Measurements from ENCODE around the gene PCSK2. TPM values are rescaled to one million over a fixed set of nuclear protein-coding genes. Genes with fewer than 3 reads are reported as not detected.

The PCSK2 gene
- total RNA-seq, 1 donor from 2014 or later: not detected

DNA sequence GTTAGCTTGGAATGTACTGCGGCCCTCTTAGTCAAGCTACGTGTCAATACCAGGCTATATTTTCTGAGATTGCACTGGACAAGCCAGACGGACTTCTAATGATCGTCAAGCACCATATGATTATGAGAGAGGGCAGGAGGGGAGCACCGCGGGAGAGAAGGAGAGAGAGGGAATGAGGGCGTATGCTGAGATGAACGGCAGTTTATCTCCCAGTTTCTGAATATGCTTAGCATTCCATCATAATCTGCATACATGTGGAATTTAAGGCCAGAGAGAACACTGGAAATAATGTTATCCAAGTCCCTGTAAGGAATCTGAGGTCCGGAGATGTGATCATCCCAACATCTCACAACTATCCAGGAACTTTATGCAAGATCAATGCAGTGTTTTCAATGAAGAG is 244.1 kb downstream of the PCSK2 start:
- DNase-seq (ENCODE audit: low spot score): no peak

DNA sequence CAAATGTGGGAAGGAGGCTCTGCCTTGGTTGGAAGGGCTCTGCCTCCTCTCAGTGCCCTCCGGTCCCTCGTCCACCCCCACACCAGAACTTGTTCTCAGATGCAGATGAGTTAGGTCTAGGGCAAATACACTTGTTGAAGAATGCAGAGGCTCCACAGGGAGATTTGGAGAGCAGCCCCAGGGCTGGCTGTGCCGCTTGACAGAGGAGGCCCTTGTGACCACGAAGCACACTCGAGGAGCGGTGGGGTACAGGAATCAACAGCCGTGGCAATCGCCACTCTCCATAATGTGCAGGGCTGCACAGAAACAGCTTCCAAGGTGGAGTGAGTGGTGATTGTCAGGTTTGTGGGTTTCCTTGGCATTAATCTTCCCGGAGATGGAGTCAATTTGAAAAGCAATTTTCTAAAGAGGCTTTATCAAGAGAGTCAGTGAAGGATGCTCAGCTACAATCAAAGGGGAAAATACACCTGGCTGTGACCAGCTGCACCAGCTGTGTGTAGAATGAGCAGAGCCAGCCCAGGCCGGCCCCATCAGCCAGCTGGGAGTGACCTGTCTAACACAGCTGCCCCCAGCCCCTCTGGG is 244.9 kb downstream of the PCSK2 start:
- no peak for DNase-seq (ENCODE audit: low spot score)

DNA sequence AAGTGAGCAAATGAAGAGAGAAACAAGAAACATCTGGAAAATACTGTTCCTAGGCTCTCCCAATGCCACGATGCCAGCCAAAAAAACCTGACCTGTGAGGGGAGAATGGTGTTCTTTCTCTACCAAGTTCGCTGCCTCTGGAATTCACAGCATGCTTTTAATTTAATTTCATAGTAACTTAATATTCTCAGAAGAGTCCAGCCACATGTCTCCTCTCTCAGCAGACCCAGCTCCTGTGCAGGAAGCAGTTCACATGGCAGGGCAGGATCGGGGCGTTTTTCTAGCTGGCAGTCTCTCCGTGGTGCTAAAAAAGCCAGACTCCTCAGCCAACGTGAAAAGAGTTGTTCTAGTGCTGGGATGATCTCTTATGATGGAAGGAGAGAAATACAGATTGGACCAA is 246.8 kb downstream of the PCSK2 start:
- DNase-seq (ENCODE audit: low spot score): no peak

DNA sequence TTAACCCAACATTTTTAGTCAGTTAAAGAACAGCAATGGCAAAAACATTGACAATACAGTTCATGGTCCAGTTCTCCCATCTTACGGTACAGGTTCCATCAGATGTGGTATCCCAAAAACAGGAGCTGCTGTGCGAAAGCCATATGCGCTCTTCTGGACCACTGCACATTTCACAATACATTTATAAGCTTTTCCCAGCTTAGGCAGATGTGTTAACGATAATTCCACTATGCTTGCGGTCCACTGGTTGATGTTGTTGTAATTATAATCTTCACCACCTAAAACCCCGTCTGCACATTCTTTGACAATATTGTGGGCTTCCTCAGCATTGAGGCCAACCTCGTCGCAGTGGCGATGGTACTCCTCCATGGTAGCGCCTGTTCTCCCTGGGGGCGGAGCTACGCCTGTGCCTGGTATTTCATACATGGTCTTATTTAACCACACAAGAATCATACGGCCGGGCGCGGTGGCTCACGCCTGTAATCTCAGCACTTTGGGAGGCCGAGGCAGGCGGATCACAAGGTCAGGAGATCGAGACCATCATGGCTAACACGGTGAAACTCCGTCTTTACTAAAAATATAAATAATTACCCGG is 252.3 kb downstream of the PCSK2 start:
- no peak for DNase-seq (ENCODE audit: low spot score)

DNA sequence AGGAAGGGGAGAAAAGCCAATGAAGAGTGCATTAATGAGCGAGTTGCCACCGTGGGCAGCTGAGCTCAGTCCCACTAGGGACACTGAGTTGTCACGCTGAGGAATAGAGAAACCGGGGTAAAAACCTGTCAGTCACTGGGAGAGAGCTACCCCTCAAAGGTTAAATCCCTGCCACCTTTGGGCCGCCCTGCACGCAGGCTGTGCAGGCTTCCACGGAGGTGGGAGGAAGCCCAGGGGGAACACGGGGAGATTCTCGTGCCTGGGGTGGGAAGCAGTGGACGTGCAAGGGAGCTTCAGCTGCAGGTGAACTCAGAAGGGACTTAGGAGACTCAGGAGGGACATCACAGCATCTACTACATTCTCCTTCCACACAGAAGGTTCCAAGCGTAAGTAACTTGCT is 253.9 kb downstream of the PCSK2 start:
- DNase-seq (ENCODE audit: low spot score): no peak

DNA sequence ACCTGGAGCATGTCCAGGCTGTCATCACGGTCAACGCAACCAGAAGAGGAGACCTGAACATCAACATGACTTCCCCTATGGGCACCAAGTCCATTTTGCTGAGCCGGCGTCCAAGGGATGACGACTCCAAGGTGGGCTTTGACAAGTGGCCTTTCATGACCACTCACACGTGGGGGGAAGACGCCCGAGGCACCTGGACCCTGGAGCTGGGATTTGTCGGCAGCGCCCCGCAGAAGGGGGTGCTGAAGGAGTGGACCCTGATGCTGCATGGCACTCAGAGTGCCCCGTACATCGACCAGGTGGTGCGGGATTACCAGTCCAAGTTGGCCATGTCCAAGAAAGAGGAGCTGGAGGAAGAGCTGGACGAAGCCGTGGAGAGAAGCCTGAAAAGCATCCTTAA is 254.8 kb downstream of the PCSK2 start:
- DNase-seq (ENCODE audit: low spot score): no peak

DNA sequence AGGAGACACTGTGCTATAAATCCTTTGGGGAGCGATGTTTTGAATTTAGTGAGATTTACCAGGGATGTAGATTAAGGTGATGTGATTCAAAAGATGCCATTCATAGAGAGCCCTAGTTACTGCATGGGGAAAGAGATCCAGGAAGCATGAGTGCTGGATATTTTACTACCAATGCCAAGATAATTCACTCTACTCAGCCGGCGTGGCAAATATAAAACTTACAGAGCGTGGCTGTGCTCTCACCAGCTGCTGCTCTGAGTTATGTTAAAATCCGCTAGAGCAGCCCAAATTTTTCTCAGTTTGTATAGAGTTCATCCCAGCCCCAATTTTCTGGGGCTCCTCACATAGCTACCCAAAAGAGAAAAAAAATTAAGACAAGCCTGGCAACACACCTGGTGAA is 255.7 kb downstream of the PCSK2 start:
- no peak for DNase-seq (ENCODE audit: low spot score)

DNA sequence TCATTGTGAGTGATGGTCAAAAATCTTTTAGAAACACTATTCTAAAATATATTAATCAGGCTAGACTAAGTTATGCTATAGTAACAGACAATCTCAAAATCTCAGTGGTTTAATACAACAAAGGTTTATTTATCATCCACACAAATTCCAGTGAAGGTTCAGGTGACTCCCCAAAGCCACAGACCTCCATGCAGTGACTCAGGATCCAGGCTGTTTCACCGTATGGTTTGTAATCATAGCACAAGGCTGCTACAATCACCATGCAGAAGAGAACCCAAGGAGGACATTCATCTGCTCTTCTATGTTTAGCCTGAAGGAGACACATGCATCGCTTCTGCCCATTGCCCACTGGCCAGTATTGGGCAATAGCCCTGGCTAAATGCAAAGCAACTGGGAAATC is 258.2 kb downstream of the PCSK2 start:
- DNase-seq (ENCODE audit: low spot score): peak; percentile 5

DNA sequence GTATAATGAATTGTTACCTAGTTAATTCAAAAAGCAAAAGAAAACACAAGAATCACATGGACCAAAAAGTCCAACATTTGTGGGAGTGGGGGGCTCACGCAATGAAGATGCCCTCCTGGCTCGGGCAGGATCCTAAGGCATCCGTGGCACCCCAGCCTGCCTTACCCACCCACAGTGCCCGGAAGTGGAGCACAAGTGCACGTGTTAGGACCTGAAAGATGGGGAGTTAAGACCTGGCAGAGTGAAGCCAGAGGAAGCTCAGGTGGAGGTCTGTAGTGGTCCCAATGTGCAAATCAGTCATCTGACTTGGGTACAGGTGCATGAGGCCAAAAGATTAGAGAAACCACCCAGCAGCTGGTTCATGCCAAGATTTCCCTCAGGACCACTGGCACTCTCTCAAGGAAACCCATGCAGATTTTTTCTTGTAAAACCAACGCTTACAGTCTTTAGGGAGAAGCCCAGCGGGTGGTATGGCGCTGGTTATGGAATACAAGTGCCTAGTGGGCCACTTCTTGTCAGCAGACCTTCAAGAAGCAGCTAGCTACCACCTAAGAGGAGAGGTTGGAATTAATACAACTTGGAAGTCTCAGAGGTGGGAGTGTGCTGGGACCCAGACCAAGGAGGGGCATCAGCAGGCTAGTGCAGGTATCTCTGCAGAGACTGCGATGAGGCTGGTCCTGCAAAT is 262.2 kb downstream of the PCSK2 start:
- peak; percentile 57 for DNase-seq (ENCODE audit: low spot score)

DNA sequence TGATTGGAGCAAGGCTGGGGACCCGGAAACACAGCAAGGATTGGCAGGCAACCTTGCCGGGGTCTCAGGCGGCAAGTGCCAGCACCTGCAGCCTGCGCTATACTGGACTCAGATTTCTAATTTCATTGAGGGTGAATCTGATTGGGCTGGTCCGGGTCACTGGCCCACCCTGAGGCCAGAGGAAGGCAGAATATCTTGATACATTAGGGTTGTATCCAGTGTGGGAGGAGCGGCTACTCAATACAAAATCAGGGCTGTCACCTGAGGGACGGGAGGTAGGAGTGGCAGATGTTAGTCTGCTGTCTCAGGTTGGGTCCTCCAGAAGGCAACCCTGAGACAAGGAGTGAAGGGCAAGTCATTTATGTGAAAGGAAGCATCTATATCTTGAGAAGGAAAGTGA is 263.7 kb downstream of the PCSK2 start:
- DNase-seq (ENCODE audit: low spot score): peak; percentile 65

DNA sequence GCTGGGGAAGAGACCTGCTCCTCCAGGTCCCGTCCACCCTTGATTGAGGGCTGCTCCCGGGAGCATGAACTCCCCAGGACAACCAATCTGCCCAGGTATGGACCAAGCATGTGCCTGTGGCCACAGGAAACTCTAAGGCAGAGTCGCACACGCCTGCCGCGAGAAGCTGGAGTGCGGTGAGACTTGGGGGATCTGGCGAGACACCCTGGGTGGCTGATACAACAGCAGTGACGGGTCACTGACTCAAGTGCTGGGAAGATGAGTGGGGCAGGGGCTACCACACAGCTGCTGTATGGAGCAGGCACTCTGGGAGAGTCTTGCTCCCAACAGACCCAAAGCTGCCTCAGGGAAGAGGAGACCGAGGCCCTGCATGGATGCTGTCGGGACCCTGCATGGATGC is 264.2 kb downstream of the PCSK2 start:
- peak; percentile 71 for DNase-seq (ENCODE audit: low spot score)

DNA sequence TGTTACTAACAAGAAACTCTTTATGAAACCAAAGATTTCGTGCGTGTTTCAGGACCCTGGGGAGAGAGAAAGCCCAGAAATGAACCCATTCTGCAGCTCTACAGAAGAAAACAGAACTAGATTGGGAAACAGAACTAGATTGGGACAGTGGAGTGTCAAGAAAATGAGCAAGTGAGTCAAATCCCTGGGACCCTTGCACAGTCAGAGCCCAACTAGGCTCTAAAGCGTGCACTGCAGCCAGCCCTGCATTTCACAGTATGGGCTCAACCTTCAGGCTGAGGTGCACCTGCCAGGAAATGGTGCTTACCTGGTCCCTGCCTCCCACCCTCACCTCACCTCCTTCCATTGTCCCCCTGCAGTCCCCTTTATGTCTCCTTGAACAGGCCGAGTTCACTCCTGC is 264.6 kb downstream of the PCSK2 start:
- peak; percentile 28 for DNase-seq (ENCODE audit: low spot score)

DNA sequence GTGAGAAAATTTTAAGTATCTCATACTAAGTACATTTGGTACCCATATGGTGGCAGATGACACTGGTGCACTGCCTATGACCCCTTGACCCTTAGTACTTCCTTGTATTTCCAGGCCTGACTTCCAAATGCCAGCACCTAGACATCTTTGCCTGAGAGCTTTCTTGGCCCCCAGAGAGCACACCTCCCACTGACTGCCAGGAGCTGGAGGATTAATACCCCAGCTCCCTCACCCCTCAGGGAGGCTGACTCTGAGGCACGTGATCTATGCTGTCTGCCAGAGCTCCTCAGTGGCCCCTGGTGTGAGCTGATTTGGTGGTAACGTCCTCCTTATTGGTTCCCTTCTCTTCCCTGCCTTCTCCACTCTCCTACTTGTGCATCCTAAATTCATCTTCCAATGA is 266.3 kb downstream of the PCSK2 start:
- DNase-seq (ENCODE audit: low spot score): peak; percentile 53

DNA sequence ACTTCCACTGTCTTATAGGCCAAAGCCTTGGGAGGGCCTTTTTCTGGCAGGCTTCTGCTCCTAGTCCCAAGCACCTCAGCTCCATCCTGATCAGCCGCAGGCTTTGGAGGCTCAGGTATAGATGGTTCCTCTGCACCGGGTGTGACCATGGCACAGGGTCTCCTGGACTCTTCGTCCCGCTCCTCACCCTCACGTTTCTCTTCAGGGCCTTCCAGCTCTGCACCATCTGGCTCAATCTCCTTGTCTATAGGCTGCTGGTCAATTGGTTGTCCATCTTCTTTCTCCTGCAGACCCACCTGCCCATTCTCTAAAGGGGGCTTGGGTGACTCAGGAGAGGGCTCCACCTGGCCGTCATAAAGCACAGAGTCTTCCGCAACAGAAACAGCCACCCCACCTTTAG is 267.4 kb downstream of the PCSK2 start:
- peak; percentile 39 for DNase-seq (ENCODE audit: low spot score)

DNA sequence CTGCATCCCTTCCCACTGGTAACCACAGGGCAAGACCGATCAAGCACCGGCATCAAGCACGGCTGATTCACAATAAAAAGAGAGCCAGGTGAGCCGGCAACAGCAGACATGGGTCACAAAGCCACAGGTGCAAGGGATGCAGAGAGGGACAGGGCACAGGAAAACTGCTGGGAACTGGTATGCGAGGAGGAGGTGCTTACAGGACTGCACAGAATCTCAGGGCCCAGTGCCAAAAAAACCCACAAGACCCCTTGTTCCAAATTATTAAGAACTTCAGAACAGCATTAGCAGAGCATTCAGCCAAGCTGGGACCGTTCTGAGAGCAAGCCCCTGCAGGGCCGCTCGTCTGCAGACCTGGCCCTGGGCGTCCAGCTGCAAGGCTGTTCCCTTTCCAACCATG is 269.0 kb downstream of the PCSK2 start:
- peak; percentile 41 for DNase-seq (ENCODE audit: low spot score)

DNA sequence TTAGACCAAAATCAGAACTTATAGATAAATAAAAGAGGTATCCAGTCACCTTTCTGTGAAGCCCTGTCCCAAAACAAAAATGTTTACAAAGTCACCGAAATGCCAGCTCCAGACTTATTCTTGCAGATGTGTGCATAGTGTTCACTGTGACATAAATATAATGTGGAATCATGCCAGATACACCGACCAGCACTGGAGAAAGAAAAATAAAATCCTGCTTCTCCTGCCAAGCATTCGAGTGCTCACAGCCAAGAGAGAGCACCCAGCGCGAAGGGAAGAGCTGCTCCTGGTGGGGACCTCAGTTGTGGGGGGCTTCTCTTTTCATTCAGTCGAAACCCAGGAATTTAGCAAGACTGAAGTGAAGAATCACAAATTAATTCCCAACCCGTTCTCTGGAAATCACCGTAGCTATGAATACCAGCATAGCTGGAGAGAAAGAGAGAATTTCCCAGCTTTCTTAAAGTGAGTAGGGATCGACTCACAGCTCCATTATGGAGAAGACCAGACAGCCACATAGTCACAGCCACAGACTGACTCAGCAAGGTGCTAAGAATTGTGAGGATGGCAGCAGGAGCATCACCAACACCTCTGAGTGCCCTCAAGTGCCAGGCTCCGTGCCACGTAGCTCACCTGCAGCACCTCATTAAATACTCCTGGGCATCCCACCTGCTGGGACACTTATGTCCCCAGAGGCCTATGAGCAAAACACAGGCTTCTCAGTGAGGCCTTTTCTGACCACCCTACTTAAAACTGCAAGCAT is 271.2 kb downstream of the PCSK2 start:
- DNase-seq (ENCODE audit: low spot score): peak; percentile 24

DNA sequence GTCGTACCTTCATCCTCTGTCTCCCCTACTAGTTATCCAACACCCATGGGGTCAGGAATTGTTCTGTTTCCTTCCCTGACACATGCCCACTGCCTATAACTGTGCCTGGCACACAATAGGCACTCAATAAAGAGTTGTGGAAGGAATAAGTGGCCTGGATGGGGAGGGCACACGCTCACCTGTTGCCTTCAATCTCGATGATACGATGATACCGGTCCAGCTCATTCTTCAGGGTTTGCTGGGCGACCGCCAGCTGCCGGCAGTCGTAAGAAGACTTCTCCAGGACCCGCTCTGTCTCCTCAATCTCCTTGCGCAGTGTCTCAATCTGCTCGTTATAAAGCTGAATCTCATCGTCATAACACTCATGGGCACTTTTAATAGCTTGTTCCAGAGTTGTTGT is 271.8 kb downstream of the PCSK2 start:
- DNase-seq (ENCODE audit: low spot score): peak; percentile 14

DNA sequence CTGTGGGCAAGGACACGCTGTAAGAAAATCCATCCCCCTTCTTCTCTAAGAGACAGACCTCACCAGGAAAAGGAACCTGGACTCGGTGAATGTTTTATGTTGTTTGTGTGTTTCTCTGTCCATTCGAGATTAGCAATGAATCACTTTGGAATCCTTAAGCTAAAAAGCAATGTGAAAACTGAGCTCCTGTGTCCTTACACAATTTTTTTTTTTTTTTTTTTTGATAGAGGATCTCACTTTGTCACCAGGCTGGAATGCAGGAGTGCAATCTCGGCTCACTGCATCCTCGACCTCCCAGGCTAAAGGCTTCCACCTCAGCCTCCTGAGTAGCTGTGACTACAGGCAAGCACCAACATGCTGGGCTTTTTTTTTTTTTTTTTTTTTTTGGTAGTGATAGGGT is 272.2 kb downstream of the PCSK2 start:
- no peak for DNase-seq (ENCODE audit: low spot score)

DNA sequence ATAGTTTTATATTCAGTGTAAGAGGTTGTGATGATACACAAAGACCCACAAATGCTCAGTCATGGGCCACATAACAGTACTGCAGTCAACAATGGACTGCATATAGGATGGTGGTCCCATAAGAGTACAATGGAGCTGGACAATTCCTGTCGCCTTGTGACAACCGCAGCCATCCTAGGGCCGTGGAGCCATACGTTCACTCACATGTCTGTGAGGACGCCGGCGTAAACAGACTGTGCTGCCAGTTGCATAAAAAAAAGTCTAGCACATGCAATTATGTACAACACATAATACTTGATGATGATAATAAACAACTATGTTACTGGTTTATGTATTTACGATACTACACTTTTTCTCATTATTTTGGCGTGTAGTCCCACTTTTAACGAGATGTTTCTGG is 273.4 kb downstream of the PCSK2 start:
- peak; percentile 79 for DNase-seq (ENCODE audit: low spot score)

DNA sequence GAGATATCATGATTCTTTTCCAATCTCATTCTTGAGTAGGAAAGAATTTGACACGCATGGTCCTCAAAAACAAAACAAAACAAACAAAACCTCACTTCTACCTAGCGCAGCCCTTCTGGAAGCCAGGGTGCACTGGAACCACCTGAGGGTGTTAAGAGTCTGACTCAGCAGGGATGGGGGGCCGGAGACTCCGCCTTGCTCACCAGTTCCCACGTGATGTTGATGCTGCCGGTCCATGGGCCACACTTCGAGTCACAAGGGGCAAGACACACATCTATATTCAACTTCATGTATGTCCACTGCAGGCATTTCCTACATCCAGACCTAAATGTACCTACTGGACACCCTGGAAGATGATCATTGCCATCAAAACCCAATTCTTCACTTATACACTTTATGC is 274.0 kb downstream of the PCSK2 start:
- DNase-seq (ENCODE audit: low spot score): peak; percentile 62

DNA sequence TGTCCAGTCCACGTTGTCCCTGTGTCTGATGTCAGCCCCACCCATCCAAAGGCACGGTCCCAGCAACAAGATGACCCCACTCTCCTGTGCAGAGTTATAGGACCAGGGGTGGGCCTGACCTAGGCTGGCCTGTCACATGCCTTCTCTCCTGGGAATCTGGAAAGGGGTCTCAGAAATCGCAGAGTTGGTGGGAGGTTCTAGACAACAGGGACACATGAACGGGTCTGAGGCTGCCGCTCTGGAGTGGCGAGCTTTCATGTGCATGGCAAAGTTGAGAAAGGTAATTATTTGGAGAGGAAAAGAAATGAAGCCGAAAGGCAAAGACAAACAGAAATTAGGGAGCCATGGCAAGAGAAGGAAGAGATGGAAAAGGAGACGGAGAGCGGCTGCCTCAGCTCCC is 274.9 kb downstream of the PCSK2 start:
- no peak for DNase-seq (ENCODE audit: low spot score)

DNA sequence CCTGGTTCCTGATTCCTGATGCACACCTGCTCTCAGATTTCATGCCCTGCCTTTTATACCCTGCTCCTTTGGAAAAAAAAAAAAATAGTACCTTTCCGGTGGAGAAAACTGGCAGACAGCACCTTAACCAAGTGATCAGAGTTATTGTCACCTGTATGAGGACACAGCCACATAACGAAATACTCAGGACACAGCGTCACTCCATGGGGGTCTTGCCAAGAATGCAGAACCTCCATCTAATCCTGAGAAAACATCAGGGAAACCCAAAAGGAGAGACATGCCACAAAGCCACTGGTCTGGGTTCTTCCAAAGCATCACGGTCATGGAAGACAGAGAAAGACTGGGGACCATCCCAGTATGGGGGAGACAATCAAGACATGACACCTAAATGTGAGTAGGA is 275.3 kb downstream of the PCSK2 start:
- no peak for DNase-seq (ENCODE audit: low spot score)
